ENCODE measurements around the gene CBX2.
"Not testable (repeated sequence)": the region's sequence is repeated elsewhere in the genome, so short reads cannot be mapped to it uniquely, and the experiment has no call there.

DNA sequence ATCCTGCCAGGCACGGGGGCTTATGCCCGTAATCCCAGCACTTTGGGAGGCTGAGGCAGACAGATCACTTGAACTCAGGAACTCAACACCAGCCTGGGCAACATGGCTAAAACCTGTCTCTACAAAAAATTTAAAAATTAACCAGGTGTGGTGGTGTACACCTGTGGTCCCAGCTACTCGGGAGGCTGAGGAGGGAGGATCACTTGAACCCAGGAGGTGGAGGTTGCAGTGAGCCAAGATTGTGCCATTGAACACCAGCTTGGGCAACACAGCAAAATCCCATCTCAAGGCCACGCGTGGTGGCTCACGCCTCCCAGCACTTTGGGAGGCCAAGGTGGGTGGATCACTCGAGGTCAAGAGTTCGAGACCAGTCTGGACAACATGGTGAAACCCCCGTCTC lies 23.0 kb upstream of the CBX2 start:
- TF ChIP-seq, protein P1, sequence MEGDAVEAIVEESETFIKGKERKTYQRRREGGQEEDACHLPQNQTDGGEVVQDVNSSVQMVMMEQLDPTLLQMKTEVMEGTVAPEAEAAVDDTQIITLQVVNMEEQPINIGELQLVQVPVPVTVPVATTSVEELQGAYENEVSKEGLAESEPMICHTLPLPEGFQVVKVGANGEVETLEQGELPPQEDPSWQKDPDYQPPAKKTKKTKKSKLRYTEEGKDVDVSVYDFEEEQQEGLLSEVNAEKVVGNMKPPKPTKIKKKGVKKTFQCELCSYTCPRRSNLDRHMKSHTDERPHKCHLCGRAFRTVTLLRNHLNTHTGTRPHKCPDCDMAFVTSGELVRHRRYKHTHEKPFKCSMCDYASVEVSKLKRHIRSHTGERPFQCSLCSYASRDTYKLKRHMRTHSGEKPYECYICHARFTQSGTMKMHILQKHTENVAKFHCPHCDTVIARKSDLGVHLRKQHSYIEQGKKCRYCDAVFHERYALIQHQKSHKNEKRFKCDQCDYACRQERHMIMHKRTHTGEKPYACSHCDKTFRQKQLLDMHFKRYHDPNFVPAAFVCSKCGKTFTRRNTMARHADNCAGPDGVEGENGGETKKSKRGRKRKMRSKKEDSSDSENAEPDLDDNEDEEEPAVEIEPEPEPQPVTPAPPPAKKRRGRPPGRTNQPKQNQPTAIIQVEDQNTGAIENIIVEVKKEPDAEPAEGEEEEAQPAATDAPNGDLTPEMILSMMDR (IDR thresholded peaks at IDR 0.05) = not testable (repeated sequence)
- TF ChIP-seq POLR2A (IDR thresholded peaks at IDR 0.05) = not testable (repeated sequence)
